DOHH2 (cell line): ENCODE data around the gene ENTPD5.

ENCODE experiments used
- H3F3A ChIP-seq: fragments of 200-600 bp; sonication (generic), shearing (Covaris generic); 2 replicates; pipeline ENCODE4 v1.6.0; 2016; ENCODE audit warnings: antibody characterized with exemption, mild to moderate bottlenecking; ENCODE audit not compliant: control insufficient read depth, insufficient read depth
- H3K27ac ChIP-seq: fragments of 200-600 bp; sonication (generic); 2 replicates; pipeline ENCODE4 v1.5.1; 2014; ENCODE audit warnings: low read depth, mild to moderate bottlenecking, low read length, moderate library complexity
- H3K27me3 ChIP-seq: fragments of 200-600 bp; sonication (generic); 2 replicates; pipeline ENCODE4 v1.6.1; 2014; ENCODE audit warnings: mild to moderate bottlenecking, low read length, mixed read lengths; ENCODE audit not compliant: control insufficient read depth
- H3K36me3 ChIP-seq: fragments of 200-600 bp; sonication (generic); 2 replicates; pipeline ENCODE4 v1.6.1; 2014; ENCODE audit warnings: mild to moderate bottlenecking, low read length, moderate library complexity, mixed read lengths; ENCODE audit not compliant: control insufficient read depth
- H3K4me1 ChIP-seq: fragments of 200-600 bp; sonication (generic); 2 replicates; pipeline ENCODE4 v1.6.1; 2014; ENCODE audit warnings: mild to moderate bottlenecking, low read length, mixed read lengths; ENCODE audit not compliant: control insufficient read depth
- H3K4me2 ChIP-seq: fragments of 200-600 bp; sonication (generic); 2 replicates; pipeline ENCODE4 v1.6.0; 2014; ENCODE audit warnings: mild to moderate bottlenecking, low read length, moderate library complexity
- H3K4me3 ChIP-seq: fragments of 200-600 bp; sonication (generic); 2 replicates; pipeline ENCODE4 v1.5.1; 2014; ENCODE audit warnings: mild to moderate bottlenecking, low read length, mixed read lengths
- H3K79me2 ChIP-seq: fragments of 200-600 bp; sonication (generic); 2 replicates; pipeline ENCODE4 v1.6.1; 2014; ENCODE audit warnings: mild to moderate bottlenecking, low read length, mixed read lengths; ENCODE audit not compliant: control insufficient read depth
- H3K9me2 ChIP-seq: fragments of 200-600 bp; sonication (generic); replicated peaks from 2 replicates; pipeline ENCODE4 v1.6.1; 2014; ENCODE audit warnings: mild to moderate bottlenecking, low read length, mixed read lengths; ENCODE audit not compliant: control insufficient read depth
- H3K9me3 ChIP-seq: fragments of 200-600 bp; sonication (generic); 2 replicates; pipeline ENCODE4 v1.6.1; 2014; ENCODE audit warnings: antibody characterized with exemption, low read length, mixed read lengths; ENCODE audit not compliant: control insufficient read depth, insufficient read depth
- H4K20me1 ChIP-seq: fragments of 200-600 bp; sonication (generic); 2 replicates; pipeline ENCODE4 v1.6.0; 2014; ENCODE audit warnings: low read depth, mild to moderate bottlenecking, antibody characterized with exemption, low read length, moderate library complexity; ENCODE audit not compliant: control insufficient read depth, insufficient read depth
- EZH2phosphoT487 ChIP-seq: fragments of 200-600 bp; sonication (generic); IDR thresholded peaks from 2 replicates; pipeline ENCODE4 v1.6.1; 2017; ENCODE audit warnings: borderline replicate concordance, mild to moderate bottlenecking, antibody characterized with exemption, low read length, moderate library complexity, mixed read lengths
- TF ChIP-seq, protein P1 (sequence below): fragments of 200-600 bp; sonication (generic); IDR thresholded peaks from one replicate; pipeline ENCODE4 v1.5.1; 2014; ENCODE audit warnings: antibody characterized with exemption, mild to moderate bottlenecking, low read depth, low read length; ENCODE audit not compliant: poor library complexity, severe bottlenecking

The ENTPD5 gene

GRCh38 chr14:73998726-73999125 lies 20.4 kb downstream of the ENTPD5 start:
- Histone ChIP-seq H3K4me3 (no peak overlapping the region), H3K27ac (no peak overlapping the region), H3K36me3 (peaks cover 12% of the 10 kb centered on the region), H3K9me2 (no peaks in the 10 kb centered on the region), H4K20me1 (no peaks in the 10 kb centered on the region), H3K9me3 (no peaks in the 10 kb centered on the region), H3K4me2 (no peak overlapping the region), H3K79me2 (no peaks in the 10 kb centered on the region), H3K4me1 (peaks cover 20% of the 10 kb centered on the region), H3K27me3 (no peaks in the 10 kb centered on the region), H3F3A (no peaks in the 10 kb centered on the region)
- no peak for TF ChIP-seq EZH2phosphoT487
- TF ChIP-seq, protein P1, sequence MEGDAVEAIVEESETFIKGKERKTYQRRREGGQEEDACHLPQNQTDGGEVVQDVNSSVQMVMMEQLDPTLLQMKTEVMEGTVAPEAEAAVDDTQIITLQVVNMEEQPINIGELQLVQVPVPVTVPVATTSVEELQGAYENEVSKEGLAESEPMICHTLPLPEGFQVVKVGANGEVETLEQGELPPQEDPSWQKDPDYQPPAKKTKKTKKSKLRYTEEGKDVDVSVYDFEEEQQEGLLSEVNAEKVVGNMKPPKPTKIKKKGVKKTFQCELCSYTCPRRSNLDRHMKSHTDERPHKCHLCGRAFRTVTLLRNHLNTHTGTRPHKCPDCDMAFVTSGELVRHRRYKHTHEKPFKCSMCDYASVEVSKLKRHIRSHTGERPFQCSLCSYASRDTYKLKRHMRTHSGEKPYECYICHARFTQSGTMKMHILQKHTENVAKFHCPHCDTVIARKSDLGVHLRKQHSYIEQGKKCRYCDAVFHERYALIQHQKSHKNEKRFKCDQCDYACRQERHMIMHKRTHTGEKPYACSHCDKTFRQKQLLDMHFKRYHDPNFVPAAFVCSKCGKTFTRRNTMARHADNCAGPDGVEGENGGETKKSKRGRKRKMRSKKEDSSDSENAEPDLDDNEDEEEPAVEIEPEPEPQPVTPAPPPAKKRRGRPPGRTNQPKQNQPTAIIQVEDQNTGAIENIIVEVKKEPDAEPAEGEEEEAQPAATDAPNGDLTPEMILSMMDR: no peak

DNA sequence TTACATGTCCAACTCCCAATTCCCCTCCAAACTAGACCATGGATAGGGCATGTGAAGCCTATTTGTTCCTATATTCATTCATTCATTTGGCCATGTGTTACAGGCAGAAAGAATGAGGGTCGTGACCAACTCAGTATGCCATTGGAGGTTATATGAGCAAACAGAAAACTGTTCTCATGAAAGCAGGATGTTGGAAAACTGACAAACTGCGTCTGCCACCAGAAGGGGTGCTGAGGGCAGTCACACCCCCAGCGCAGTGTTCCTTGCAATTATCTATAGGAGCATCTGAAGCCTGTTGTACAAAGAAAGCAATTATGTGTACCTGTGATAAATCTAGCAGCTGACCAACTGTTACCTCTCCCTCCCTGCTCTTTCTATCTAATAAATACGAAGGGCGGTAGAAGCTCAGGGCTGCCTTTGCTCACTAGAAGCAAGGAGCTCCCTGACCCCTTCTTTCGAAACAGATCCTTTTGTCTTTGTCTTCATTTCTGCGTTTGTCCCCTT lies 21.1 kb downstream of the ENTPD5 start:
- no peaks in the 10 kb centered on the region for H3K27me3 ChIP-seq
- no peaks in the 10 kb centered on the region for H3K79me2 ChIP-seq
- peaks cover 20% of the 10 kb centered on the region for H3K4me1 ChIP-seq
- H3K27ac ChIP-seq: no peak overlapping the region
- H3K9me2 ChIP-seq: no peaks in the 10 kb centered on the region
- H3K4me3 ChIP-seq: no peak overlapping the region
- H4K20me1 ChIP-seq: no peaks in the 10 kb centered on the region
- TF ChIP-seq EZH2phosphoT487: no peak
- TF ChIP-seq, protein P1: no peak
- peaks cover 12% of the 10 kb centered on the region for H3K36me3 ChIP-seq
- H3K9me3 ChIP-seq: no peaks in the 10 kb centered on the region
- no peak overlapping the region for H3K4me2 ChIP-seq
- H3F3A ChIP-seq: no peaks in the 10 kb centered on the region

DNA sequence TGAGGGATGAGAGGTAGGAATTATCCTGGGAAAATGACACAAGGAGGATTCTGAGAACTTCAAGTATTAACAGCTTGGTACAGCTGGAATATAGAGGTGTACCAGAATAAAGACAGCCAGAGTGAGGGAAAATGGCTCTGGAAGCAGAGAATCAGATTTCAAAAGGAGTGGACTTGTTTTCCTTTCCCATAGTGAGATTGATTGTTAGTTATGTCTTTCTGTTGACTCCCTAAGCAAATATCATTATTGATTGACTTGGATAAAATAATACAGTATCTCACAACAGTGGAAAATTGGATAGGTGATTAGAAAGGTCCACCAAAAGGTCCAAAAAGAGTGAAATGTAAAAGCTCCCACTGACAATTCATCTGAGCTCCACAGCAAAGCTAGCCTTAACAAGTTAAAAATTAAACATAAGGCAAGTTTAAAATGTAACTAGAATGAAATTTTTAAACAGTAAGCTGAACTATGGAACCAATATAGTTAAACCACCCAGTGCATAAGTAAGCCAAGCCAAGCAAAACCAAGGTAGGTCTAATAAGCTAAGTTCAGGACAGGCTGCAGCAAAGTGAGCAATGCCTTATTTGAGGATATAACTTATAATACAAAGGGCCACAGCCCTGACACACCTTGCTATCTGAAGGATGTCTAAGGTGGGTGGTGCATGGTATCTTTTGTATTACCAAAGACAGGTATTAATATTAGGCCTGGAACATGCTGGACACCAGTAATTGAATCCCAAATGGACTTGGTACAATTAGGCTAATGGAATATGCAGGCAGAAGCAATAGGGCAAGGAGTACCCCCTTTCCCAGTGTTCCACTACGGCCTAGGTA lies 21.8 kb downstream of the ENTPD5 start:
- H3K4me2 ChIP-seq: no peak overlapping the region
- no peak overlapping the region for H3K27ac ChIP-seq
- H3K36me3 ChIP-seq: peaks cover 12% of the 10 kb centered on the region
- no peak overlapping the region for H3K4me3 ChIP-seq
- TF ChIP-seq EZH2phosphoT487: no peak
- TF ChIP-seq, protein P1: no peak
- H3K79me2 ChIP-seq: no peaks in the 10 kb centered on the region
- H3F3A ChIP-seq: no peaks in the 10 kb centered on the region
- H3K4me1 ChIP-seq: peaks cover 20% of the 10 kb centered on the region
- H3K9me2 ChIP-seq: no peaks in the 10 kb centered on the region
- no peaks in the 10 kb centered on the region for H3K9me3 ChIP-seq
- H3K27me3 ChIP-seq: no peaks in the 10 kb centered on the region
- no peaks in the 10 kb centered on the region for H4K20me1 ChIP-seq
